GM06990 (cell line): Measurements from ENCODE around the gene IGFBP3.

Source experiments
- DNase-seq: peaks from one replicate; pipeline ENCODE4 v3.0.0-alpha.2; 2011; ENCODE audit not compliant: insufficient read length; ENCODE audit errors: extremely low read depth
- H3K27me3 ChIP-seq: replicated peaks from 2 replicates; pipeline ENCODE4 v1.6.0; 2011; ENCODE audit warnings: low read length; ENCODE audit not compliant: control insufficient read depth, insufficient read depth
- H3K36me3 ChIP-seq: 2 replicates; pipeline ENCODE4 v1.5.1; 2011; ENCODE audit warnings: low read length; ENCODE audit not compliant: control insufficient read depth, insufficient read depth
- H3K4me3 ChIP-seq: replicated peaks from 2 replicates; pipeline ENCODE4 v1.5.1; 2011; ENCODE audit warnings: low read depth, mild to moderate bottlenecking, control low read depth, low read length
- CTCF ChIP-seq: IDR thresholded peaks from 2 replicates; pipeline ENCODE4 v1.5.1; 2011; ENCODE audit warnings: low read length, control low read depth, mild to moderate bottlenecking, inconsistent platforms; ENCODE audit not compliant: insufficient read depth, poor library complexity, severe bottlenecking

IGFBP3 gene

GRCh38 chr7:45921699-45922519, 837 bp upstream of the IGFBP3 start:
- no peak for DNase-seq
- peak; percentile 66 for TF ChIP-seq CTCF
- peaks cover 3% of the 10 kb centered on the region for H3K27me3 ChIP-seq
- H3K4me3 ChIP-seq: no peak overlapping the region
- no peaks in the 10 kb centered on the region for H3K36me3 ChIP-seq

DNA sequence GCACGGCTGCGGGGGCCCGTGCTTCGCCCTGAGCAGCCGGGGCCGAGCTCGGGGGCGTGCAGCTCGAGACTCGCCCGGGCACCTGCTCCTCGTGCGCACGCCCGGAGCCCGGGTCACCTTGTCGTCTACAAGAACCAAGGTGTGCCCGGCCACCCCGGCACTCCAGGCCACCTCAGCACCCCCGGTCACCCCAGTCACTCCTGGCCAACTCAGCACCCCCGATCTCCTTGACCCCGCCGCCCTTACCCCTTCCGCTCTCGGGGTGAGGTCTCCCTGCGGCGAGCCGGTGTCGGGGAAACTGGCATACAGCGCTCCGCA, 268 bp upstream of the IGFBP3 start:
- peaks cover 3% of the 10 kb centered on the region for H3K27me3 ChIP-seq
- H3K36me3 ChIP-seq: no peaks in the 10 kb centered on the region
- DNase-seq: no peak
- H3K4me3 ChIP-seq: no peak overlapping the region
- no peak for TF ChIP-seq CTCF

DNA sequence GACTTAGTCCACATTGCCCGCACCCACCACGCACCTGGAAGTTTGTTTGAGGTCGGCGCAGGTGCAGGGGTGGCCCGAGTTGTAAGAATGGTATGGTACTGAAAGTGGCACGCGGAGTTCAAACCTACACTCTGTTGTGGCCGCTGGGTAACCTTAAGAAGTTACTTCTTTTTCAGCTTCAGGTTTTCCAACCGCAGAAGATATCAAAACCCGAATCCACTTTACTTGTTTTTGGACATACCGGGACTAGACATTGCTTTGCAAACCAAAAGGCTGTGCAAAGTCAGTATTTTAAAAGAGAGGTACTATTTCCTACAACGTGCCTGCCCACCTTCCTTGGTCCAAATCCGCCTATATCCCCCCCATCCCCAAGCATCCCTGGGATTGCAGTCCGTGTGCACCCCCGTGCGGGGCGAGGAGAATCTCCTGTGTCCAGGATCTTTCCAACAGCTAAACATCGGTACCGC, 1.0 kb downstream of the IGFBP3 start:
- no peak for TF ChIP-seq CTCF
- Histone ChIP-seq H3K4me3 (no peak overlapping the region), H3K36me3 (no peaks in the 10 kb centered on the region), H3K27me3 (peaks cover 3% of the 10 kb centered on the region)
- no peak for DNase-seq

- Histone ChIP-seq H3K27me3 (peaks cover 5% of the 10 kb centered on the region), H3K4me3 (no peak overlapping the region), H3K36me3 (no peaks in the 10 kb centered on the region)
- no peak for TF ChIP-seq CTCF
- DNase-seq: no peak
These were observed 1.8 kb downstream of the IGFBP3 start for GRCh38 chr7:45919231-45919784.

GRCh38 chr7:45918556-45918955, 2.5 kb downstream of the IGFBP3 start:
- no peak for TF ChIP-seq CTCF
- no peak overlapping the region for H3K4me3 ChIP-seq
- no peaks in the 10 kb centered on the region for H3K36me3 ChIP-seq

More at GRCh38 chr7:45918556-45918955, 2.5 kb downstream of the IGFBP3 start:
- no peak for DNase-seq
- H3K27me3 ChIP-seq: peaks cover 5% of the 10 kb centered on the region
